K562 (cell line): ENCODE data around the gene NOBOX. TPM values are rescaled to one million over a fixed set of nuclear protein-coding genes. Genes with fewer than 3 reads are reported as not detected.

ENCODE experiments used
- ATAC-seq: fragments of 200-7000 bp; cut with Tn5 transposase; 3 replicates; pipeline ENCODE4 v1.9.1; 2020; ENCODE audit warnings: moderate library complexity
- BruUV-seq: library from RNA; stranded (reverse); fragments of 400-500 nt; replicated peaks from 2 replicates; lab custom pipeline; 2021; lab: Mats Ljungman, UMichigan
- CTCF ChIA-PET: fragments of 300-600 bp; formaldehyde crosslinking; extraction: SDS; loops from one replicate; lab custom pipeline; 2021; ENCODE audit warnings: low intra/inter-chr PET ratio; lab: Yijun Ruan, JAX
- POLR2A ChIA-PET: fragments of 300-600, 350-650 bp; sonication (Branson Sonifier 250); formaldehyde crosslinking; extraction: SDS; loops from one replicate; lab custom pipeline; 2021; ENCODE audit warnings: antibody characterized with exemption, inconsistent platforms; lab: Yijun Ruan, JAX
- DNase-seq, 4 experiments: peaks; one replicate each; pipeline versions ENCODE4 v3.0.0 to v3.0.0-alpha.2; 2011 to 2018; ENCODE audit warnings: low spot score in 3 of 4, mixed read lengths in 3 of 4; ENCODE audit errors: extremely low read depth in 1 of 4
- FAIRE-seq: peaks from 2 replicates; lab custom pipeline; 2011; peaks lifted over from hg19 to GRCh38; lab: Jason Lieb, UNC
- H2AFZ ChIP-seq: 2 replicates; pipeline ENCODE4 v1.6.0; 2011; ENCODE audit warnings: low read depth, low read length, control low read depth, inconsistent platforms
- H3K27ac ChIP-seq: fragments of 200-600 bp; 3 replicates; pipeline ENCODE4 v1.8.0; 2011; ENCODE audit warnings: low read depth, mild to moderate bottlenecking, control low read depth, inconsistent platforms, low read length, moderate library complexity, mixed read lengths; ENCODE audit errors: extremely low read depth
- H3K27me3 ChIP-seq, 2 experiments: fragments of 300-600 bp in 1 of 2; 2 replicates in 1 of 2; 3 replicates in 1 of 2; pipeline versions ENCODE4 v1.6.0 to v1.8.0; 2011; ENCODE audit warnings: inconsistent platforms in 2 of 2, low read length in 2 of 2, mild to moderate bottlenecking in 1 of 2, mixed read lengths in 1 of 2, moderate library complexity in 1 of 2; ENCODE audit not compliant: control insufficient read depth in 2 of 2, insufficient read depth in 2 of 2
- H3K36me3 ChIP-seq: fragments of 300-600 bp; 3 replicates; pipeline ENCODE4 v1.8.0; 2011; ENCODE audit warnings: mild to moderate bottlenecking, low read length, inconsistent platforms; ENCODE audit not compliant: control insufficient read depth, insufficient read depth
- H3K4me1 ChIP-seq, 2 experiments: fragments of 200-600 bp in 1 of 2; replicated peaks in 1 of 2; 2 replicates in 1 of 2; 3 replicates in 1 of 2; pipeline versions ENCODE4 v1.5.1 to v1.8.0; 2011; ENCODE audit warnings: inconsistent platforms in 2 of 2, low read length in 2 of 2, mild to moderate bottlenecking in 1 of 2, mixed read lengths in 1 of 2, moderate library complexity in 1 of 2; ENCODE audit not compliant: control insufficient read depth in 2 of 2, insufficient read depth in 2 of 2
- H3K4me2 ChIP-seq: 2 replicates; pipeline ENCODE4 v1.6.1; 2011; ENCODE audit warnings: low read length, control low read depth, inconsistent platforms, mixed read lengths; ENCODE audit not compliant: insufficient read depth
- H3K4me3 ChIP-seq: fragments of 200-600 bp; sonication (generic), shearing (Covaris generic); 2 replicates; pipeline ENCODE4 v1.5.1; 2016; ENCODE audit warnings: control low read depth, inconsistent platforms
- H3K79me2 ChIP-seq: fragments of 200-600 bp; 3 replicates; pipeline ENCODE4 v1.8.0; 2011; ENCODE audit warnings: low read length, inconsistent platforms; ENCODE audit not compliant: control insufficient read depth, insufficient read depth
- H3K9ac ChIP-seq, 2 experiments: 2 replicates each; pipeline versions ENCODE4 v1.6.0 to v1.6.1; 2011; ENCODE audit warnings: low read depth in 2 of 2, low read length in 2 of 2, control low read depth in 1 of 2, inconsistent platforms in 1 of 2, mild to moderate bottlenecking in 1 of 2, mixed read lengths in 1 of 2; ENCODE audit not compliant: insufficient read depth in 1 of 2
- H3K9me1 ChIP-seq: one replicate; pipeline ENCODE4 v1.6.0; 2011; ENCODE audit warnings: inconsistent platforms, mild to moderate bottlenecking, low read length, moderate library complexity; ENCODE audit not compliant: control insufficient read depth, insufficient read depth
- H3K9me3 ChIP-seq: replicated peaks from 2 replicates; pipeline ENCODE4 v1.5.1; 2011; ENCODE audit warnings: low read depth, low read length, inconsistent platforms; ENCODE audit not compliant: control insufficient read depth, insufficient read depth
- H4K20me1 ChIP-seq: replicated peaks from 2 replicates; pipeline ENCODE4 v1.6.1; 2011; ENCODE audit warnings: low read length, inconsistent platforms, mixed read lengths; ENCODE audit not compliant: control insufficient read depth, insufficient read depth
- BDP1 ChIP-seq: IDR thresholded peaks from 3 replicates; pipeline ENCODE4 v1.6.1; 2011; ENCODE audit not compliant: insufficient read length, insufficient read depth
- ELF4 ChIP-seq: fragments of 450-650 bp; formaldehyde crosslinking; IDR thresholded peaks from 2 replicates; pipeline ENCODE4 v1.4.0; 2022; ENCODE audit warnings: missing genetic modification characterization
- HLTF ChIP-seq: fragments of 450-650 bp; IDR thresholded peaks from 2 replicates; pipeline ENCODE4 v1.6.1; 2016
- PHF21A ChIP-seq: fragments of 450-650 bp; IDR thresholded peaks from 2 replicates; pipeline ENCODE4 v1.6.1; 2017; ENCODE audit warnings: low read depth, borderline replicate concordance
- SNIP1 ChIP-seq: fragments of 450-650 bp; IDR thresholded peaks from 2 replicates; pipeline ENCODE4 v1.7.1; 2017; ENCODE audit warnings: low read depth, mild to moderate bottlenecking
- XRCC5 ChIP-seq: fragments of 200-400 bp; formaldehyde crosslinking; IDR thresholded peaks from 2 replicates; pipeline ENCODE4 v1.6.1; 2017; ENCODE audit warnings: low read depth, mild to moderate bottlenecking, low read length
- ZBTB1 ChIP-seq: sonication (generic); formaldehyde crosslinking; IDR thresholded peaks from 2 replicates; pipeline ENCODE4 v1.8.1; 2023; ENCODE audit warnings: missing genetic modification reagents, low read depth, mild to moderate bottlenecking, borderline replicate concordance
- WGBS: fragments of 100-300 bp; shearing (Covaris generic); methylation state at CpG from one replicate; pipeline ENCODE4 v1.1.6; 2016; ENCODE audit warnings: low coverage, mixed read lengths; ENCODE audit not compliant: insufficient coverage; ENCODE audit errors: missing lambda C conversion rate; 5-methylcytosine and 5-hydroxymethylcytosine counted together
- in situ Hi-C: fragments of 300-500 bp; cut with MboI; formaldehyde crosslinking; loops from 4 replicates; pipeline ENCODE4 v1.15.0; 2018; ENCODE audit warnings: inconsistent platforms, mixed read lengths
- intact Hi-C: fragments of 100-400 bp; cut with micrococcal nuclease; formaldehyde crosslinking; loops from 2 replicates; pipeline ENCODE4 v1.14.2; 2022
- polyA plus RNA-seq, 8 experiments: library from polyadenylated mRNA; depleted of rRNA in 4 of 8; stranded (reverse) in 5 of 8; unstranded in 3 of 8; fragments of >200 nt; fragmentation: Nextera tagmentation in 2 of 8; fragmentation: Illumina TruSeq in 1 of 8; extraction: Ambion mirVana in 2 of 8; extraction: Trizol in 1 of 8; gene quantifications; 2 replicates each; pipeline versions ENCODE4 v1.2.1 to v1.2.3, GENCODE V29; 2011 to 2014; ENCODE audit warnings: inconsistent platforms in 1 of 8, missing spikeins in 1 of 8
- total RNA-seq, 7 experiments: library from RNA; depleted of rRNA in 6 of 7; stranded (reverse); fragments of >200 nt in 6 of 7; fragmentation: Illumina TruSeq in 2 of 7; extraction: Trizol in 2 of 7; gene quantifications; 2 replicates each; pipeline versions ENCODE4 v1.2.1 to v1.2.3, GENCODE V29; 2011 to 2021; ENCODE audit warnings: low replicate concordance in 1 of 7
- TF ChIP-seq, protein P1 (sequence below): fragments of 450-650 bp; IDR thresholded peaks from 2 replicates; pipeline ENCODE4 v1.6.1; 2014; ENCODE audit warnings: low read depth, mild to moderate bottlenecking, moderate library complexity, borderline replicate concordance
- TF ChIP-seq, protein P2 (sequence below): sonication (generic); formaldehyde crosslinking; IDR thresholded peaks from 2 replicates; pipeline ENCODE4 v1.8.0; 2022; ENCODE audit warnings: missing genetic modification reagents, mild to moderate bottlenecking, borderline replicate concordance

The NOBOX gene
- total and polyA plus RNA-seq, 9 of the 15 experiments (the other 6 are each of a cell fraction or from before 2014, with no cell fraction given), result not detected

DNA sequence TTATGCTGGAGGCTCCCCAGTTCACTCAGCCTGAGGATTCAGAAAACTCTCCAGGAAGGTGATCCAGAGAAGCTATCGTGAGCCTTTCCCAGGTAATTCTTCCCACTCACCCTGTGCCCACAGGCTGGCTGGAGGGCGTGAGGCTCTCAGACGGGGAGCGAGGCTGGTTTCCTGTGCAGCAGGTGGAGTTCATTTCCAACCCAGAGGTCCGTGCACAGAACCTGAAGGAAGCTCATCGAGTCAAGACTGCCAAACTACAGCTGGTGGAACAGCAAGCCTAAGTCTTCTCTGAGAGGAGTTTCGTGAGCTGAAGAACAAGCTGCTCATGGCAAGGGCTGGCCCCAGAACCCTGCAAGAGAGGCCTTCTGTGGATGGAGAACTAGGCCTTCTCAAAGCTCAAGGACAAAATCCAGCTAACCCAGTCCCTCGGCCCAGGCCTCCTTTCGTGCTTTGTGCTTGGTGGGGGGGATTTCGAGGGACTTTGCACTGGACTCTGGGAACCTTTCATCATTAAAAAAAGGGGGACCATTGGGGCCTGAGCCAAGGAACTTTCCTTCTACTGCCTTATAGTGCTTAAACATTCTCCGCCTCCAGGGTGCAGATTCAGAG is 23.6 kb downstream of the NOBOX start:
- in situ Hi-C loops, result loop anchor here (5.0 kb wide), 1 partner anchor 108 kb away; no protein-coding TSS in a partner anchor
- CTCF ChIA-PET, result no interaction called here
- Histone ChIP-seq H3K27me3 (no peaks in the 10 kb centered on the region), H4K20me1 (no peaks in the 10 kb centered on the region), H2AFZ (peak overlapping the region; percentile 30; the same call in 1 of the 2 replicates), H3K36me3 (no peaks in the 10 kb centered on the region), H3K4me1 (peaks cover 0 to 5% of the 10 kb centered on the region in 2 experiments; a peak in 2 of 5 replicates), H3K79me2 (no peaks in the 10 kb centered on the region), H3K27ac (no peak overlapping the region), H3K4me3 (no peak overlapping the region), H3K9me1 (no peaks in the 10 kb centered on the region), H3K9ac (no peak overlapping the region), H3K4me2 (no peak overlapping the region), H3K9me3 (no peaks in the 10 kb centered on the region)
- intact Hi-C loops, result no loop called here
- 6% methylated on average over 11 of the region's 11 CpGs for WGBS
- BruUV-seq, result no TSS peak
- FAIRE-seq (no peak), ATAC-seq (no peak), DNase-seq (no peak)
- TF ChIP-seq, protein P1, sequence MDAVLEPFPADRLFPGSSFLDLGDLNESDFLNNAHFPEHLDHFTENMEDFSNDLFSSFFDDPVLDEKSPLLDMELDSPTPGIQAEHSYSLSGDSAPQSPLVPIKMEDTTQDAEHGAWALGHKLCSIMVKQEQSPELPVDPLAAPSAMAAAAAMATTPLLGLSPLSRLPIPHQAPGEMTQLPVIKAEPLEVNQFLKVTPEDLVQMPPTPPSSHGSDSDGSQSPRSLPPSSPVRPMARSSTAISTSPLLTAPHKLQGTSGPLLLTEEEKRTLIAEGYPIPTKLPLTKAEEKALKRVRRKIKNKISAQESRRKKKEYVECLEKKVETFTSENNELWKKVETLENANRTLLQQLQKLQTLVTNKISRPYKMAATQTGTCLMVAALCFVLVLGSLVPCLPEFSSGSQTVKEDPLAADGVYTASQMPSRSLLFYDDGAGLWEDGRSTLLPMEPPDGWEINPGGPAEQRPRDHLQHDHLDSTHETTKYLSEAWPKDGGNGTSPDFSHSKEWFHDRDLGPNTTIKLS, result no peak
- TF ChIP-seq, protein P2, sequence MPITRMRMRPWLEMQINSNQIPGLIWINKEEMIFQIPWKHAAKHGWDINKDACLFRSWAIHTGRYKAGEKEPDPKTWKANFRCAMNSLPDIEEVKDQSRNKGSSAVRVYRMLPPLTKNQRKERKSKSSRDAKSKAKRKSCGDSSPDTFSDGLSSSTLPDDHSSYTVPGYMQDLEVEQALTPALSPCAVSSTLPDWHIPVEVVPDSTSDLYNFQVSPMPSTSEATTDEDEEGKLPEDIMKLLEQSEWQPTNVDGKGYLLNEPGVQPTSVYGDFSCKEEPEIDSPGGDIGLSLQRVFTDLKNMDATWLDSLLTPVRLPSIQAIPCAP (CRISPR knock-in tag), result no peak
- no peak for TF ChIP-seq XRCC5
- TF ChIP-seq ELF4 (CRISPR knock-in tag), result no peak
- TF ChIP-seq BDP1, result no peak
- no peak for TF ChIP-seq HLTF
- TF ChIP-seq ZBTB1 (CRISPR knock-in tag), result no peak
- no peak for TF ChIP-seq SNIP1
- TF ChIP-seq PHF21A, result no peak
- POLR2A ChIA-PET, result no interaction called here
